ENCODE results near the gene GRAP2. TPM values are rescaled to one million over a fixed set of nuclear protein-coding genes. Genes with fewer than 3 reads are reported as not detected.

GRAP2 gene
- total and polyA plus RNA-seq, 2 of the 13 experiments (the other 11 are each of a cell fraction or from before 2014, with no cell fraction given) = 0.15 TPM; not detected in 1

GRCh38 chr22:39940757-39941305 lies 39.9 kb downstream of the GRAP2 start (continued):
- TF ChIP-seq, protein P1, sequence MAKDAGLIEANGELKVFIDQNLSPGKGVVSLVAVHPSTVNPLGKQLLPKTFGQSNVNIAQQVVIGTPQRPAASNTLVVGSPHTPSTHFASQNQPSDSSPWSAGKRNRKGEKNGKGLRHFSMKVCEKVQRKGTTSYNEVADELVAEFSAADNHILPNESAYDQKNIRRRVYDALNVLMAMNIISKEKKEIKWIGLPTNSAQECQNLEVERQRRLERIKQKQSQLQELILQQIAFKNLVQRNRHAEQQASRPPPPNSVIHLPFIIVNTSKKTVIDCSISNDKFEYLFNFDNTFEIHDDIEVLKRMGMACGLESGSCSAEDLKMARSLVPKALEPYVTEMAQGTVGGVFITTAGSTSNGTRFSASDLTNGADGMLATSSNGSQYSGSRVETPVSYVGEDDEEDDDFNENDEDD (CRISPR knock-in tag; IDR thresholded peaks at IDR 0.05; ENCODE audit: borderline replicate concordance) = no peak
- TF ChIP-seq, protein P2, sequence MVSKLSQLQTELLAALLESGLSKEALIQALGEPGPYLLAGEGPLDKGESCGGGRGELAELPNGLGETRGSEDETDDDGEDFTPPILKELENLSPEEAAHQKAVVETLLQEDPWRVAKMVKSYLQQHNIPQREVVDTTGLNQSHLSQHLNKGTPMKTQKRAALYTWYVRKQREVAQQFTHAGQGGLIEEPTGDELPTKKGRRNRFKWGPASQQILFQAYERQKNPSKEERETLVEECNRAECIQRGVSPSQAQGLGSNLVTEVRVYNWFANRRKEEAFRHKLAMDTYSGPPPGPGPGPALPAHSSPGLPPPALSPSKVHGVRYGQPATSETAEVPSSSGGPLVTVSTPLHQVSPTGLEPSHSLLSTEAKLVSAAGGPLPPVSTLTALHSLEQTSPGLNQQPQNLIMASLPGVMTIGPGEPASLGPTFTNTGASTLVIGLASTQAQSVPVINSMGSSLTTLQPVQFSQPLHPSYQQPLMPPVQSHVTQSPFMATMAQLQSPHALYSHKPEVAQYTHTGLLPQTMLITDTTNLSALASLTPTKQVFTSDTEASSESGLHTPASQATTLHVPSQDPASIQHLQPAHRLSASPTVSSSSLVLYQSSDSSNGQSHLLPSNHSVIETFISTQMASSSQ (IDR thresholded peaks at IDR 0.05; ENCODE audit: low read depth) = no peak
- TF ChIP-seq, protein P2 (CRISPR knock-in tag; IDR thresholded peaks at IDR 0.05; ENCODE audit: borderline replicate concordance) = no peak
- TF ChIP-seq MED8 (CRISPR knock-in tag; IDR thresholded peaks at IDR 0.05; ENCODE audit: insufficient replicate concordance) = no peak
- no peak for TF ChIP-seq ZFP82 (CRISPR knock-in tag; IDR thresholded peaks at IDR 0.05; ENCODE audit: borderline replicate concordance)
- TF ChIP-seq ZNF224 (CRISPR knock-in tag; IDR thresholded peaks at IDR 0.05) = no peak
- no peak for TF ChIP-seq ZNF124 (CRISPR knock-in tag; IDR thresholded peaks at IDR 0.05)

- H3K4me3 ChIP-seq (replicated peaks in 1 of 3; ENCODE audit: insufficient read depth in 1 of 3, low read depth in 2 of 3, low read length in 3 of 3) = no peak overlapping the region
- ATAC-seq (no peak), DNase-seq (ENCODE audit: low spot score) (peak; percentile 45), FAIRE-seq (no peak)
- WGBS (ENCODE audit: low lambda C conversion rate) = 0% methylated on average over 2 of the region's 2 CpGs
- no peaks in the 10 kb centered on the region for H3K36me3 ChIP-seq (replicated peaks in 1 of 2; ENCODE audit: control insufficient read depth in 1 of 2, insufficient read depth in 2 of 2, low read length in 2 of 2)
- no peaks in the 10 kb centered on the region for H4K20me1 ChIP-seq (ENCODE audit: insufficient read depth, low read length)
- in situ Hi-C loops (cut with HindIII; ENCODE audit: extremely low pct_ligation_motif_present, low pct_unique_long_range_greater_than_20kb) (no loop called here), intact Hi-C loops (cut with micrococcal nuclease; ENCODE audit: unreplicated experiment) (no loop called here)
- peaks cover 17% of the 10 kb centered on the region for H3K4me1 ChIP-seq (ENCODE audit: insufficient read depth, low read length)
- no peak overlapping the region for H3K27ac ChIP-seq (ENCODE audit: extremely low read length, insufficient read depth, low read length)
- H3K9me3 ChIP-seq (ENCODE audit: low read length) = no peaks in the 10 kb centered on the region
- H3K79me2 ChIP-seq (ENCODE audit: insufficient read depth, low read length) = no peaks in the 10 kb centered on the region
- no peak overlapping the region for H3K9ac ChIP-seq (ENCODE audit: insufficient read depth, low read depth, low read length)
- ChIA-PET POLR2A (no interaction called here), CTCF (ENCODE audit: low intra/inter-chr PET ratio, low total read pairs) (no interaction called here)
- H3K27me3 ChIP-seq (ENCODE audit: control insufficient read depth in 1 of 2, insufficient read depth in 2 of 2, low read length in 2 of 2) = peaks cover 0 to 25% of the 10 kb centered on the region in 2 experiments; a peak in 2 of 5 replicates
- no peak overlapping the region for H2AFZ ChIP-seq (ENCODE audit: low read length)
- H3K4me2 ChIP-seq (ENCODE audit: low read depth, low read length) = no peak overlapping the region
- BruUV-seq (replicated peaks) = no TSS peak
- TF ChIP-seq, protein P3, sequence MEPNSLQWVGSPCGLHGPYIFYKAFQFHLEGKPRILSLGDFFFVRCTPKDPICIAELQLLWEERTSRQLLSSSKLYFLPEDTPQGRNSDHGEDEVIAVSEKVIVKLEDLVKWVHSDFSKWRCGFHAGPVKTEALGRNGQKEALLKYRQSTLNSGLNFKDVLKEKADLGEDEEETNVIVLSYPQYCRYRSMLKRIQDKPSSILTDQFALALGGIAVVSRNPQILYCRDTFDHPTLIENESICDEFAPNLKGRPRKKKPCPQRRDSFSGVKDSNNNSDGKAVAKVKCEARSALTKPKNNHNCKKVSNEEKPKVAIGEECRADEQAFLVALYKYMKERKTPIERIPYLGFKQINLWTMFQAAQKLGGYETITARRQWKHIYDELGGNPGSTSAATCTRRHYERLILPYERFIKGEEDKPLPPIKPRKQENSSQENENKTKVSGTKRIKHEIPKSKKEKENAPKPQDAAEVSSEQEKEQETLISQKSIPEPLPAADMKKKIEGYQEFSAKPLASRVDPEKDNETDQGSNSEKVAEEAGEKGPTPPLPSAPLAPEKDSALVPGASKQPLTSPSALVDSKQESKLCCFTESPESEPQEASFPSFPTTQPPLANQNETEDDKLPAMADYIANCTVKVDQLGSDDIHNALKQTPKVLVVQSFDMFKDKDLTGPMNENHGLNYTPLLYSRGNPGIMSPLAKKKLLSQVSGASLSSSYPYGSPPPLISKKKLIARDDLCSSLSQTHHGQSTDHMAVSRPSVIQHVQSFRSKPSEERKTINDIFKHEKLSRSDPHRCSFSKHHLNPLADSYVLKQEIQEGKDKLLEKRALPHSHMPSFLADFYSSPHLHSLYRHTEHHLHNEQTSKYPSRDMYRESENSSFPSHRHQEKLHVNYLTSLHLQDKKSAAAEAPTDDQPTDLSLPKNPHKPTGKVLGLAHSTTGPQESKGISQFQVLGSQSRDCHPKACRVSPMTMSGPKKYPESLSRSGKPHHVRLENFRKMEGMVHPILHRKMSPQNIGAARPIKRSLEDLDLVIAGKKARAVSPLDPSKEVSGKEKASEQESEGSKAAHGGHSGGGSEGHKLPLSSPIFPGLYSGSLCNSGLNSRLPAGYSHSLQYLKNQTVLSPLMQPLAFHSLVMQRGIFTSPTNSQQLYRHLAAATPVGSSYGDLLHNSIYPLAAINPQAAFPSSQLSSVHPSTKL (CRISPR knock-in tag; IDR thresholded peaks at IDR 0.05) = peak; percentile 38
- TF ChIP-seq FOXA3 (CRISPR knock-in tag; IDR thresholded peaks at IDR 0.05) = peak; percentile 25; the same call in 1 of the 2 replicates
- no peak for TF ChIP-seq SSRP1 (CRISPR knock-in tag; IDR thresholded peaks at IDR 0.05)
- TF ChIP-seq ZNF362 (CRISPR knock-in tag; IDR thresholded peaks at IDR 0.05; ENCODE audit: borderline replicate concordance) = peak; percentile 27; the same call in 1 of the 2 replicates
- TF ChIP-seq SOX13 (IDR thresholded peaks at IDR 0.05) = no peak
- peak in 1 of 2 experiments; percentile 69; a peak in 2 of 4 replicates for TF ChIP-seq SOX13 (CRISPR knock-in tag; conservative IDR thresholded peaks at IDR 0.05 in 1 of 2, IDR thresholded peaks at IDR 0.05 in 1 of 2)
Measured at GRCh38 chr22:39941601-39942000, 40.7 kb downstream of the GRAP2 start.

Measured in HepG2 (cell line).